Cardiac fibroblast (primary cell): ENCODE data around the gene SMPDL3B.

Source experiments
- DNase-seq, 2 donors: peaks; one replicate each; pipeline versions ENCODE4 v3.0.0 to v3.0.0-alpha.2; 2010; ENCODE audit warnings: low read depth in 2 of 2
- H3K4me3 ChIP-seq, 2 donors: replicated peaks in 1 of 2; 1 replicate in 1 of 2; 2 replicates in 1 of 2; pipeline ENCODE4 v1.5.1; 2011; ENCODE audit warnings: low read depth in 2 of 2, low read length in 2 of 2, mild to moderate bottlenecking in 2 of 2, moderate library complexity in 1 of 2
- TF ChIP-seq, protein P1 (sequence below): IDR thresholded peaks from one replicate; pipeline ENCODE4 v1.5.1; 2011; ENCODE audit warnings: low read depth, mild to moderate bottlenecking, low read length, inconsistent platforms

The SMPDL3B gene

DNA sequence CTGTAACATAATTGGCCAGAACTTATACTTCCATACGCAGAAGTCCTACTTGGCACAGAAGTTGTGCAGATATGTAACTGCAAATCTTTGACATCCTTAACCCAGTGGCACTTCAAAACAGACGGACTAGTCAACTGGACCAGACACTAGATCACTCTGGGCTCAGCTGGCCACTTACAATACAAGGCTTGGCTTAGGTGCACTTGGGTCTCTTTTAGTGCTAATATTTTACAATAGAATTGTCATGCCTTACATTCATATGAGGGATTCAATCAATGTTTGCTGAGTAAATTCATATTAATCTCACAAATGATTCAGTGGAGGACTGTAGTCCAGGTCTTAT, 45.0 kb downstream of the SMPDL3B start:
- TF ChIP-seq, protein P1, sequence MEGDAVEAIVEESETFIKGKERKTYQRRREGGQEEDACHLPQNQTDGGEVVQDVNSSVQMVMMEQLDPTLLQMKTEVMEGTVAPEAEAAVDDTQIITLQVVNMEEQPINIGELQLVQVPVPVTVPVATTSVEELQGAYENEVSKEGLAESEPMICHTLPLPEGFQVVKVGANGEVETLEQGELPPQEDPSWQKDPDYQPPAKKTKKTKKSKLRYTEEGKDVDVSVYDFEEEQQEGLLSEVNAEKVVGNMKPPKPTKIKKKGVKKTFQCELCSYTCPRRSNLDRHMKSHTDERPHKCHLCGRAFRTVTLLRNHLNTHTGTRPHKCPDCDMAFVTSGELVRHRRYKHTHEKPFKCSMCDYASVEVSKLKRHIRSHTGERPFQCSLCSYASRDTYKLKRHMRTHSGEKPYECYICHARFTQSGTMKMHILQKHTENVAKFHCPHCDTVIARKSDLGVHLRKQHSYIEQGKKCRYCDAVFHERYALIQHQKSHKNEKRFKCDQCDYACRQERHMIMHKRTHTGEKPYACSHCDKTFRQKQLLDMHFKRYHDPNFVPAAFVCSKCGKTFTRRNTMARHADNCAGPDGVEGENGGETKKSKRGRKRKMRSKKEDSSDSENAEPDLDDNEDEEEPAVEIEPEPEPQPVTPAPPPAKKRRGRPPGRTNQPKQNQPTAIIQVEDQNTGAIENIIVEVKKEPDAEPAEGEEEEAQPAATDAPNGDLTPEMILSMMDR, result no peak
- DNase-seq, result no peak
- no peak overlapping the region for H3K4me3 ChIP-seq

DNA sequence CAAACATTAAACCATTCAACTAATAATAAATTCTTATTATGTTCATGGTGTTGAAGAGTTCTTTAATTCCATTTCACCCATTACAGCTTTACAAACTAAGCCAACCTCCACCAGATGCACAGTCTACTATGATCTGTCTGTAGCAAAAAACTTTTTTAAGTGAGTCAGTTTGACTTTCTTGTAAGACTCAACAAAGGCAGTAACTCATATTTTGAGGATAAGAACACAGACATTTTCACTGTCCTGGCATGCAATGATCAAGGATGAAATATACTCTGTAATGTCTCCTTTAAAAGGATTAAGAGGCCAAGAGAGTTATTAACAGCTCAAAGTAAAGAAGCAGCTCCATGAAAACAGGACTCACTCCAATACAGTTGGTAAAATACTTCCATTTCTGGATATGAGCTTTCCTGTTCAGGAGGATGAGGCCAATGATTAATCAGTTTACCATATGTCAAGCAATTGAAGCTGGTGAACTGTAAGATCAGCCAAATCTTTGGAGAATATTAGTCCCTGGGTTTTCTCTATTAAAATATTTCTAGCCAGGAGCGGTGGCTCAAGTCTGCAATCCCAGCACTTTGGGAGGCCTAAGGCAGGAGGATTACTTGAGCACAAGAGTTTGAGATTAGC, 45.5 kb downstream of the SMPDL3B start:
- TF ChIP-seq, protein P1, result no peak
- H3K4me3 ChIP-seq, result no peak overlapping the region

DNA sequence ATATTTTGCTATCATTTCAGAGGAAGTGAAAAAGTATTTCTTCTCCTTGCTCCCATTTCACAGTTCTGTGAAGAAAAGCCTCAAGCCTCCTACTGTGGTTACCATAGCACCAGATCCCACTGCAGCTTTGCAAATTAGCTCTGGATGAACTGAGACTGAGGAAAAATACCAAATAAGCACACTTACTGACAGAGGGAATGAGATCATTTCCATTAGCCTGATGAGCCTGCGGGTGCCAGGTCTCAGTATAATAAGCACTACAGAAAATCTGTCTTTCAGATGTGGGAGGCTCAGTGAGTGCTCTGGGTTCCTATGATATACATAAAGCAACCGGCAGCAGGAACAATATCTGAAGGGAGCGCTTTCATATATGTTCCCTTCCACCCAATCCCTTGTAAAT, 46.3 kb downstream of the SMPDL3B start:
- TF ChIP-seq, protein P1, result no peak
- DNase-seq, result no peak
- H3K4me3 ChIP-seq, result no peak overlapping the region

More for the DNA sequence above, 45.5 kb downstream of the SMPDL3B start:
- no peak for DNase-seq

DNA sequence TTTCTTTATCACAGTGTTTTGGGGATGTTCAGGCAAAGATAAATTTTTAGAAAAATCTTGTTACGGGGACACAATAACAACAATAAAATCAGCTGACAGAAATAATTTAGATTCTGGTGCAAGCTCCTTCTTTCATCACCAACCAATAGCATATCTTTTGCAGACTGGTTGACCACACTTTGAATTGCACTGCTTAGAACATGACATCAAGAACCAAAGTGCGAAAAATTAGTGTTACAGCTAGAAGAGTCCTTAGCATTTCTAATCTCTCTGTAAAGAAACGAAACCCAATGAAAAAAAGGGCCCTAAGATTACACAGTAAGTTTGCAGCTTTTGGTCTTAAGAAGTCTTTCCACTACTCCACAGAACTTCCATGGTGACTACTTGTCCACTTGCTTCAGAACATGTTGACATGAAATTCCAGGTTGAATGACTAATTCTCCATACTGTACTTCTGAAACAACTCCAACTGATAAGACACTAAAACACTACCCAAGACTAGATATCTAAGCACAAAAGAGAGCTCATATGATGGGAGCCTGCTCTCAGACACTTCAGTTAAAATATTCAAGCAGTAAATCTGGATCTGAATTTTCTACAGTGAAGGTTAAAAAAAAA, 56.2 kb downstream of the SMPDL3B start:
- DNase-seq, result peak; percentile 20 to 25

DNA sequence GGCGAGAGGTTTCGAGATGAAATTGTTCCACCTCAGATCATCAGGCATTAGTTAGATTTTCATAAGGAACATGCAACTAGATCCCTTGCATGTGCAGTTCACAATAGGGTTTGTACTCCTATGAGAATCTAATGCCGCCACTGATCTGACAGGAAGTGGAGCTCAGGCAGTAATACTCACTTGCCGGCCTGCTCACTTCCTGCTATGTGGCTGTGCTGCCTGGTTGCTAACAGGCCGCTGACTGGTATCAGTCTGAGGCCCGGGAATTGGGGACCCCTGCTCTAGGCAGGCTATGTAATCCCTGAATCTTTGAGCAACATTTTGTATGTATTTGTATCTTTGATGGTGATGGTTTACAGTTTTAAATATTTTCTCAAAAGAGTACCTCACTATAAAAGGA, 57.5 kb downstream of the SMPDL3B start:
- TF ChIP-seq, protein P1, result no peak
- H3K4me3 ChIP-seq, result no peak overlapping the region
- peak in 1 of 2 donors; percentile 20 for DNase-seq

More for the DNA sequence above, 56.2 kb downstream of the SMPDL3B start:
- TF ChIP-seq, protein P1, result no peak
- H3K4me3 ChIP-seq, result no peak overlapping the region

DNA sequence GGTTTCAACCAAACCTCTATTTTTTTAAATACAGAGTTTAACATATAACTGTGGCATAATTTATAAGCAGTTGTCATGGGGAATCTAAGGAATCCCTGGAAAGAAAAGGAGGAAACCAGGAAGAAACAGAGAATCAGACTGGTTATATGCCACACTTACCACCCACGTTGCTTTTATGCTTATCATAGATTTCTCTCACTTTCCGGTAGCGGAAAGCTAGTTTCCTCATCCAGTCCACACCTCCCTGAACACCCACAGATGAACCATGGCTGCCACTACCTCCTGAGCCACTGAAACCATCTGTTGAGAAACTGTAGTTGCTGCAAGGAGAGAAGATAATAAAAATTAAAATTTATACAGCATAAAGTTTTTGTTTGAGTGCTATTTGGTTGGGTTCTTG, 58.4 kb downstream of the SMPDL3B start:
- TF ChIP-seq, protein P1, result no peak
- no peak overlapping the region for H3K4me3 ChIP-seq
- peak; percentile 18 to 64 for DNase-seq
